CD4-positive, alpha-beta T cell treated with Interleukin-17A for 4 hours (primary cell): Measurements from ENCODE around the gene EPSTI1.
"Not testable (repeated sequence)": the region's sequence is repeated elsewhere in the genome, so short reads cannot be mapped to it uniquely, and the experiment has no call there.

Experiments used
- DNase-seq: peaks from one replicate; pipeline ENCODE4 v3.0.0-alpha.2; 2020; ENCODE audit warnings: mixed read lengths

The EPSTI1 gene

GRCh38 chr13:42991898-42992763 lies at the start of gene EPSTI1:
EPSTI1 (minus strand) TSS chr13:42992241; CDS start chr13:42992165, 76 bp downstream.
- peak; percentile 80 for DNase-seq

- no peak for DNase-seq
Observed at GRCh38 chr13:43041369-43041921, 49.4 kb upstream of the EPSTI1 start.

- DNase-seq = not testable (repeated sequence)
Observed at GRCh38 chr13:43040581-43041368, 48.7 kb upstream of the EPSTI1 start.

GRCh38 chr13:43039966-43040365 lies 47.9 kb upstream of the EPSTI1 start:
- no peak for DNase-seq

- no peak for DNase-seq
Observed at GRCh38 chr13:43036351-43037250, 44.6 kb upstream of the EPSTI1 start.

GRCh38 chr13:43033038-43033437 lies 41.0 kb upstream of the EPSTI1 start:
- DNase-seq = no peak

- no peak for DNase-seq
Observed at GRCh38 chr13:43031881-43032280, 39.8 kb upstream of the EPSTI1 start.

GRCh38 chr13:43030548-43030947 lies 38.5 kb upstream of the EPSTI1 start:
- no peak for DNase-seq

- DNase-seq = no peak
Observed at GRCh38 chr13:43026262-43026661, 34.2 kb upstream of the EPSTI1 start.

GRCh38 chr13:43023289-43023963 lies 31.4 kb upstream of the EPSTI1 start, which contains the start of gene DNAJC15:
DNAJC15 (plus strand) TSS chr13:43023586; CDS start chr13:43023627, 41 bp downstream.
- peak; percentile 80 for DNase-seq

GRCh38 chr13:43022934-43023288 lies 30.9 kb upstream of the EPSTI1 start:
- no peak for DNase-seq

GRCh38 chr13:43021926-43022670 lies 30.1 kb upstream of the EPSTI1 start:
- no peak for DNase-seq

- DNase-seq = no peak
Observed at GRCh38 chr13:43020794-43021193, 28.8 kb upstream of the EPSTI1 start.

- DNase-seq = no peak
Observed at GRCh38 chr13:43019811-43020210, 27.8 kb upstream of the EPSTI1 start.

GRCh38 chr13:43016226-43016625 lies 24.2 kb upstream of the EPSTI1 start:
- no peak for DNase-seq

GRCh38 chr13:43014162-43014561 lies 22.1 kb upstream of the EPSTI1 start:
- DNase-seq = no peak

GRCh38 chr13:43009506-43009905 lies 17.5 kb upstream of the EPSTI1 start:
- no peak for DNase-seq

GRCh38 chr13:43008596-43008995 lies 16.6 kb upstream of the EPSTI1 start:
- no peak for DNase-seq

- DNase-seq = no peak
Observed at GRCh38 chr13:43006893-43007631, 15.0 kb upstream of the EPSTI1 start.
